ENCODE data around the gene NDEL1.

The NDEL1 gene

GRCh38 chr17:8475227-8475626 is 39.5 kb downstream of the NDEL1 start:
- Mint-ChIP-seq H3K4me3 (no peak overlapping the region), H3K36me3 (peaks cover 80% of the 10 kb centered on the region), H3K27ac (peak overlapping the region; percentile 48), H3K4me1 (peaks cover 11% of the 10 kb centered on the region), H3K9me3 (no peaks in the 10 kb centered on the region)
- DNase-seq (ENCODE audit: low spot score in 2 of 2) (no peak), ATAC-seq (no peak)

- Mint-ChIP-seq H3K36me3 (peaks cover 81% of the 10 kb centered on the region), H3K27ac (peak overlapping the region; percentile 48), H3K4me3 (no peak overlapping the region), H3K4me1 (peaks cover 11% of the 10 kb centered on the region), H3K9me3 (no peaks in the 10 kb centered on the region)
- ATAC-seq (no peak), DNase-seq (ENCODE audit: low spot score in 2 of 2) (no peak)
These were observed 40.1 kb downstream of the NDEL1 start for GRCh38 chr17:8475781-8476180.

- no peak overlapping the region for H3K4me3 Mint-ChIP-seq
- no peak for DNase-seq (ENCODE audit: low spot score in 2 of 2)
- H3K9me3 Mint-ChIP-seq = no peaks in the 10 kb centered on the region
- ATAC-seq = no peak
- H3K36me3 Mint-ChIP-seq = peaks cover 78% of the 10 kb centered on the region
- H3K27ac Mint-ChIP-seq = no peak overlapping the region
- H3K4me1 Mint-ChIP-seq = peaks cover 11% of the 10 kb centered on the region
These were observed 41.1 kb downstream of the NDEL1 start for GRCh38 chr17:8476741-8477140.

GRCh38 chr17:8477171-8477570 is 41.5 kb downstream of the NDEL1 start:
- no peak overlapping the region for H3K27ac Mint-ChIP-seq
- H3K36me3 Mint-ChIP-seq = peaks cover 78% of the 10 kb centered on the region
- DNase-seq (ENCODE audit: low spot score in 2 of 2) (no peak), ATAC-seq (no peak)
- H3K9me3 Mint-ChIP-seq = no peaks in the 10 kb centered on the region
- peaks cover 11% of the 10 kb centered on the region for H3K4me1 Mint-ChIP-seq
- no peak overlapping the region for H3K4me3 Mint-ChIP-seq

GRCh38 chr17:8477715-8478441 is 42.2 kb downstream of the NDEL1 start:
- no peak for ATAC-seq
- peaks cover 80% of the 10 kb centered on the region for H3K36me3 Mint-ChIP-seq
- peak overlapping the region; percentile 39 for H3K27ac Mint-ChIP-seq

GRCh38 chr17:8479431-8479947 is 43.8 kb downstream of the NDEL1 start:
- Mint-ChIP-seq H3K36me3 (peaks cover 69% of the 10 kb centered on the region), H3K4me1 (peaks cover 11% of the 10 kb centered on the region), H3K4me3 (no peak overlapping the region), H3K9me3 (peaks cover 5% of the 10 kb centered on the region), H3K27ac (no peak overlapping the region)
- ATAC-seq = no peak
- no peak for DNase-seq (ENCODE audit: low spot score in 2 of 2)

More at GRCh38 chr17:8477715-8478441, 42.2 kb downstream of the NDEL1 start:
- Mint-ChIP-seq H3K4me3 (no peak overlapping the region), H3K9me3 (peaks cover under 1% of the 10 kb centered on the region), H3K4me1 (peaks cover 11% of the 10 kb centered on the region)
- DNase-seq (ENCODE audit: low spot score in 2 of 2) = no peak

GRCh38 chr17:8480011-8480976 is 44.6 kb downstream of the NDEL1 start:
- Mint-ChIP-seq H3K36me3 (peaks cover 61% of the 10 kb centered on the region), H3K9me3 (peaks cover 5% of the 10 kb centered on the region)

GRCh38 chr17:8481089-8481488 is 45.4 kb downstream of the NDEL1 start:
- Mint-ChIP-seq H3K4me1 (no peaks in the 10 kb centered on the region), H3K4me3 (no peak overlapping the region), H3K27ac (no peak overlapping the region), H3K9me3 (peaks cover 5% of the 10 kb centered on the region), H3K36me3 (peaks cover 53% of the 10 kb centered on the region)
- no peak for ATAC-seq
- DNase-seq (ENCODE audit: low spot score in 2 of 2) = no peak

More at GRCh38 chr17:8480011-8480976, 44.6 kb downstream of the NDEL1 start:
- ATAC-seq (no peak), DNase-seq (ENCODE audit: low spot score in 2 of 2) (no peak)
- Mint-ChIP-seq H3K27ac (no peak overlapping the region), H3K4me3 (no peak overlapping the region), H3K4me1 (peaks cover 7% of the 10 kb centered on the region)

- Mint-ChIP-seq H3K4me3 (no peak overlapping the region), H3K27ac (no peak overlapping the region), H3K4me1 (no peaks in the 10 kb centered on the region), H3K36me3 (peaks cover 48% of the 10 kb centered on the region), H3K9me3 (peaks cover 5% of the 10 kb centered on the region)
- no peak for ATAC-seq
- DNase-seq (ENCODE audit: low spot score in 2 of 2) = no peak
These were observed 46.0 kb downstream of the NDEL1 start for GRCh38 chr17:8481703-8482102.

- H3K4me1 Mint-ChIP-seq = no peaks in the 10 kb centered on the region
- peaks cover 47% of the 10 kb centered on the region for H3K36me3 Mint-ChIP-seq
These were observed 46.9 kb downstream of the NDEL1 start for GRCh38 chr17:8482546-8482945.

GRCh38 chr17:8484465-8484864 is 48.8 kb downstream of the NDEL1 start:
- Mint-ChIP-seq H3K27ac (no peak overlapping the region), H3K36me3 (peaks cover 39% of the 10 kb centered on the region), H3K9me3 (peaks cover 5% of the 10 kb centered on the region), H3K4me3 (no peak overlapping the region), H3K4me1 (no peaks in the 10 kb centered on the region)
- DNase-seq (ENCODE audit: low spot score in 2 of 2) (no peak), ATAC-seq (no peak)

More at GRCh38 chr17:8482546-8482945, 46.9 kb downstream of the NDEL1 start:
- no peak for DNase-seq (ENCODE audit: low spot score in 2 of 2)
- Mint-ChIP-seq H3K27ac (no peak overlapping the region), H3K9me3 (peaks cover 5% of the 10 kb centered on the region), H3K4me3 (no peak overlapping the region)
- no peak for ATAC-seq

GRCh38 chr17:8485491-8485890 is 49.8 kb downstream of the NDEL1 start:
- Mint-ChIP-seq H3K27ac (no peak overlapping the region), H3K36me3 (peaks cover 30% of the 10 kb centered on the region), H3K4me3 (no peak overlapping the region), H3K9me3 (peaks cover 5% of the 10 kb centered on the region), H3K4me1 (no peaks in the 10 kb centered on the region)
- ATAC-seq (no peak), DNase-seq (ENCODE audit: low spot score in 2 of 2) (no peak)

- ATAC-seq = no peak
- no peak for DNase-seq (ENCODE audit: low spot score in 2 of 2)
- Mint-ChIP-seq H3K4me1 (no peaks in the 10 kb centered on the region), H3K4me3 (no peak overlapping the region), H3K27ac (no peak overlapping the region), H3K36me3 (peaks cover 17% of the 10 kb centered on the region), H3K9me3 (peaks cover 5% of the 10 kb centered on the region)
These were observed 51.5 kb downstream of the NDEL1 start for GRCh38 chr17:8487130-8487645.

- no peak for ATAC-seq
- DNase-seq (ENCODE audit: low spot score in 2 of 2) = no peak
- Mint-ChIP-seq H3K27ac (no peak overlapping the region), H3K4me1 (no peaks in the 10 kb centered on the region), H3K4me3 (no peak overlapping the region), H3K36me3 (peaks cover 11% of the 10 kb centered on the region), H3K9me3 (peaks cover 5% of the 10 kb centered on the region)
These were observed 52.1 kb downstream of the NDEL1 start for GRCh38 chr17:8487743-8488142.

- ATAC-seq = no peak
- no peak for DNase-seq (ENCODE audit: low spot score in 2 of 2)
- Mint-ChIP-seq H3K4me1 (no peaks in the 10 kb centered on the region), H3K36me3 (peaks cover 5% of the 10 kb centered on the region), H3K27ac (no peak overlapping the region), H3K4me3 (no peak overlapping the region), H3K9me3 (no peaks in the 10 kb centered on the region)
These were observed 52.8 kb downstream of the NDEL1 start for GRCh38 chr17:8488491-8488890.

Data from stimulated activated effector memory CD8-positive, alpha-beta T cell treated with anti-CD3 and anti-CD28 coated beads, Interleukin-12 subunit alpha, Interleukin-12 subunit beta, amount 100 ng/mL, for 72 hours (primary cell).